Endothelial cell (in vitro differentiated cells): ENCODE data around the gene ZNF583. TPM values are rescaled to one million over a fixed set of nuclear protein-coding genes. Genes with fewer than 3 reads are reported as not detected.

Experiments
- DNase-seq: peaks from one replicate; pipeline ENCODE4 v3.0.0; 2021; ENCODE audit warnings: low spot score
- H3K27ac Mint-ChIP-seq: one replicate; pipeline ENCODE4 v1.8.0; 2021; ENCODE audit warnings: mixed read lengths, inconsistent platforms; ENCODE audit not compliant: unreplicated experiment
- H3K27me3 Mint-ChIP-seq: one replicate; pipeline ENCODE4 v1.8.0; 2021; ENCODE audit warnings: mild to moderate bottlenecking, moderate library complexity, mixed read lengths, inconsistent platforms; ENCODE audit not compliant: unreplicated experiment
- H3K36me3 Mint-ChIP-seq: one replicate; pipeline ENCODE4 v1.8.0; 2021; ENCODE audit warnings: mild to moderate bottlenecking, low read depth, mixed read lengths, inconsistent platforms; ENCODE audit not compliant: unreplicated experiment
- H3K4me1 Mint-ChIP-seq: one replicate; pipeline ENCODE4 v1.8.0; 2021; ENCODE audit warnings: mild to moderate bottlenecking, mixed read lengths, inconsistent platforms; ENCODE audit not compliant: unreplicated experiment
- H3K4me3 Mint-ChIP-seq: one replicate; pipeline ENCODE4 v1.8.0; 2021; ENCODE audit warnings: mild to moderate bottlenecking, mixed read lengths, inconsistent platforms; ENCODE audit not compliant: unreplicated experiment
- H3K9me3 Mint-ChIP-seq: one replicate; pipeline ENCODE4 v1.8.0; 2021; ENCODE audit warnings: mixed read lengths, inconsistent platforms; ENCODE audit not compliant: unreplicated experiment
- CTCF ChIP-seq: fragments of 200-600 bp; sonication (generic); IDR thresholded peaks from one replicate; pipeline ENCODE4 v1.5.0; 2021; ENCODE audit warnings: antibody characterized with exemption; ENCODE audit not compliant: unreplicated experiment
- long read RNA-seq: library from polyadenylated mRNA; unstranded; transcript quantifications from one replicate; pipeline ENCODE4 v2.0.0, GENCODE V29; 2020; ENCODE audit not compliant: unreplicated experiment
- total RNA-seq: library from RNA; stranded (reverse); fragmentation: NEBNext Ultra II Directional; extraction: Animal tissue kit (Norgen Biotek cat#: 25700); gene quantifications from one replicate; pipeline ENCODE4 v1.2.1, GENCODE V29; 2021; ENCODE audit not compliant: unreplicated experiment

ZNF583 gene
- 7.8 TPM for total RNA-seq
- long read RNA-seq, full-length matches to known transcripts = 2 of 2 reads
- long read RNA-seq, partial matches to known transcripts = 0 of 2 reads
- long read RNA-seq, other reads (novel, unspliced or antisense) = 0 of 2 reads

- Mint-ChIP-seq H3K4me3 (peak within 1 kb of the TSS; percentile 92), H3K4me1 (peaks cover 13% of the 10 kb centered on the region), H3K27ac (peak within 1 kb of the TSS; percentile 81), H3K9me3 (peaks cover 46% of the 10 kb centered on the region), H3K27me3 (peaks cover 17% of the 10 kb centered on the region), H3K36me3 (peaks cover 85% of the 10 kb centered on the region)
- DNase-seq = peak; percentile 89
- TF ChIP-seq CTCF = no peak
Measured at GRCh38 chr19:56403764-56404704, at the start of gene ZNF583. TSS of gene ZNF583 (plus strand) at chr19:56404332. CDS start at chr19:56407115, 2,783 bp downstream.

GRCh38 chr19:56355517-56355916 lies 48.6 kb upstream of the ZNF583 start:
- no peaks in the 10 kb centered on the region for H3K4me1 Mint-ChIP-seq
- H3K27ac Mint-ChIP-seq = no peak overlapping the region
- no peak for DNase-seq
- H3K4me3 Mint-ChIP-seq = no peak overlapping the region
- TF ChIP-seq CTCF = no peak
- no peaks in the 10 kb centered on the region for H3K9me3 Mint-ChIP-seq
- H3K27me3 Mint-ChIP-seq = peaks cover 2% of the 10 kb centered on the region
- H3K36me3 Mint-ChIP-seq = peaks cover 7% of the 10 kb centered on the region

GRCh38 chr19:56356944-56357343 lies 47.2 kb upstream of the ZNF583 start:
- TF ChIP-seq CTCF = no peak
- Mint-ChIP-seq H3K27ac (no peak overlapping the region), H3K4me3 (no peak overlapping the region), H3K27me3 (peaks cover 2% of the 10 kb centered on the region), H3K36me3 (peaks cover 15% of the 10 kb centered on the region), H3K4me1 (no peaks in the 10 kb centered on the region), H3K9me3 (no peaks in the 10 kb centered on the region)
- no peak for DNase-seq

- Mint-ChIP-seq H3K27me3 (peaks cover 4% of the 10 kb centered on the region), H3K4me3 (no peak overlapping the region), H3K27ac (no peak overlapping the region), H3K9me3 (peaks cover 19% of the 10 kb centered on the region), H3K4me1 (no peaks in the 10 kb centered on the region), H3K36me3 (peaks cover 31% of the 10 kb centered on the region)
- no peak for DNase-seq
- TF ChIP-seq CTCF = no peak
Measured at GRCh38 chr19:56360841-56361240, 43.3 kb upstream of the ZNF583 start.
